ENCODE data around the gene MAGEC2.

GRCh38 chrX:142186103-142186502 lies 19.0 kb downstream of the MAGEC2 start:
- no peak for TF ChIP-seq POLR2AphosphoS5 (IDR thresholded peaks at IDR 0.05; ENCODE audit: insufficient read depth in 1 of 2, low read depth in 1 of 2)
- TF ChIP-seq, protein P1, sequence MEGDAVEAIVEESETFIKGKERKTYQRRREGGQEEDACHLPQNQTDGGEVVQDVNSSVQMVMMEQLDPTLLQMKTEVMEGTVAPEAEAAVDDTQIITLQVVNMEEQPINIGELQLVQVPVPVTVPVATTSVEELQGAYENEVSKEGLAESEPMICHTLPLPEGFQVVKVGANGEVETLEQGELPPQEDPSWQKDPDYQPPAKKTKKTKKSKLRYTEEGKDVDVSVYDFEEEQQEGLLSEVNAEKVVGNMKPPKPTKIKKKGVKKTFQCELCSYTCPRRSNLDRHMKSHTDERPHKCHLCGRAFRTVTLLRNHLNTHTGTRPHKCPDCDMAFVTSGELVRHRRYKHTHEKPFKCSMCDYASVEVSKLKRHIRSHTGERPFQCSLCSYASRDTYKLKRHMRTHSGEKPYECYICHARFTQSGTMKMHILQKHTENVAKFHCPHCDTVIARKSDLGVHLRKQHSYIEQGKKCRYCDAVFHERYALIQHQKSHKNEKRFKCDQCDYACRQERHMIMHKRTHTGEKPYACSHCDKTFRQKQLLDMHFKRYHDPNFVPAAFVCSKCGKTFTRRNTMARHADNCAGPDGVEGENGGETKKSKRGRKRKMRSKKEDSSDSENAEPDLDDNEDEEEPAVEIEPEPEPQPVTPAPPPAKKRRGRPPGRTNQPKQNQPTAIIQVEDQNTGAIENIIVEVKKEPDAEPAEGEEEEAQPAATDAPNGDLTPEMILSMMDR (IDR thresholded peaks at IDR 0.05) = no peak

All from vagina (tissue), 2 donors.